Stimulated activated CD8-positive, alpha-beta memory T cell treated with anti-CD3 and anti-CD28 coated beads, Interleukin-4, amount 100 ng/mL, for 4 hours (primary cell): Measurements from ENCODE around the gene ANKFN1.

ENCODE experiments used
- DNase-seq, 2 donors: peaks; one replicate each; pipeline ENCODE4 v3.0.0-alpha.2; 2020; ENCODE audit warnings: low read depth in 2 of 2, low spot score in 1 of 2

ANKFN1 gene

GRCh38 chr17:56146534-56146933, 6.7 kb upstream of the ANKFN1 start:
- no peak for DNase-seq

- no peak for DNase-seq
Observed at GRCh38 chr17:56148333-56148732, 4.9 kb upstream of the ANKFN1 start.

- DNase-seq, result no peak
Observed at GRCh38 chr17:56149266-56150036, 3.8 kb upstream of the ANKFN1 start.

- no peak for DNase-seq
Observed at GRCh38 chr17:56150649-56151048, 2.6 kb upstream of the ANKFN1 start.

GRCh38 chr17:56157845-56158244, 4.6 kb downstream of the ANKFN1 start:
- no peak for DNase-seq

GRCh38 chr17:56158344-56158743, 5.1 kb downstream of the ANKFN1 start:
- DNase-seq, result no peak

GRCh38 chr17:56158915-56159825, 5.9 kb downstream of the ANKFN1 start:
- no peak for DNase-seq

GRCh38 chr17:56159826-56160380, 6.6 kb downstream of the ANKFN1 start:
- no peak for DNase-seq

- no peak for DNase-seq
Observed at GRCh38 chr17:56160422-56160821, 7.1 kb downstream of the ANKFN1 start.

- DNase-seq, result no peak
Observed at GRCh38 chr17:56165072-56165641, 11.9 kb downstream of the ANKFN1 start.

GRCh38 chr17:56167491-56167890, 14.2 kb downstream of the ANKFN1 start:
- no peak for DNase-seq

- no peak for DNase-seq
Observed at GRCh38 chr17:56169621-56170020, 16.3 kb downstream of the ANKFN1 start.

- DNase-seq, result no peak
Observed at GRCh38 chr17:56171186-56171959, 18.1 kb downstream of the ANKFN1 start.

- DNase-seq, result no peak
Observed at GRCh38 chr17:56172517-56172982, 19.3 kb downstream of the ANKFN1 start.

GRCh38 chr17:56173026-56173425, 19.8 kb downstream of the ANKFN1 start:
- no peak for DNase-seq

GRCh38 chr17:56173958-56174835, 20.9 kb downstream of the ANKFN1 start:
- DNase-seq, result no peak

GRCh38 chr17:56175299-56175955, 22.2 kb downstream of the ANKFN1 start:
- DNase-seq, result no peak

GRCh38 chr17:56176091-56176490, 22.8 kb downstream of the ANKFN1 start:
- DNase-seq, result no peak

- no peak for DNase-seq
Observed at GRCh38 chr17:56177361-56177760, 24.1 kb downstream of the ANKFN1 start.
